PFSK-1 (cell line): Measurements from ENCODE around the gene MDN1.

ENCODE experiments used
- FOXP2 ChIP-seq: optimal IDR thresholded peaks from 2 replicates; pipeline ENCODE3; 2011; ENCODE audit warnings: borderline replicate concordance, control low read depth, inconsistent platforms; ENCODE audit not compliant: insufficient read depth; ENCODE audit errors: extremely low read length, extremely low read depth
- POLR2AphosphoS5 ChIP-seq: IDR thresholded peaks from 2 replicates; pipeline ENCODE4 v1.6.1; 2012; ENCODE audit warnings: low read depth, mild to moderate bottlenecking, control low read depth, low read length, moderate library complexity
- REST ChIP-seq, 2 experiments: IDR thresholded peaks; 2 replicates each; pipeline versions ENCODE4 v1.6.1 to v1.8.0; 2011 to 2012; ENCODE audit warnings: low read depth in 2 of 2, low read length in 2 of 2, control low read depth in 1 of 2, inconsistent platforms in 1 of 2, mild to moderate bottlenecking in 1 of 2, moderate library complexity in 1 of 2; ENCODE audit not compliant: insufficient read depth in 1 of 2
- SIN3A ChIP-seq: IDR thresholded peaks from 2 replicates; pipeline ENCODE4 v1.6.1; 2012; ENCODE audit warnings: mild to moderate bottlenecking, low read length, moderate library complexity, borderline replicate concordance; ENCODE audit not compliant: insufficient read depth
- TAF1 ChIP-seq: IDR thresholded peaks from 2 replicates; pipeline ENCODE4 v1.6.1; 2012; ENCODE audit warnings: low read length, control low read depth, borderline replicate concordance; ENCODE audit not compliant: insufficient read depth

Gene MDN1

GRCh38 chr6:89703292-89703691 lies 116.3 kb downstream of the MDN1 start:
- no peak for TF ChIP-seq TAF1
- TF ChIP-seq POLR2AphosphoS5 = no peak
- no peak for TF ChIP-seq REST (IDR thresholded peaks at IDR 0.05; ENCODE audit: insufficient read depth in 1 of 2, low read depth in 2 of 2, low read length in 2 of 2)
- TF ChIP-seq FOXP2 = no peak
- TF ChIP-seq SIN3A = no peak

GRCh38 chr6:89702349-89702748 lies 117.2 kb downstream of the MDN1 start:
- no peak for TF ChIP-seq POLR2AphosphoS5
- no peak for TF ChIP-seq REST (IDR thresholded peaks at IDR 0.05; ENCODE audit: insufficient read depth in 1 of 2, low read depth in 2 of 2, low read length in 2 of 2)
- TF ChIP-seq TAF1 = no peak
- TF ChIP-seq FOXP2 = no peak

- TF ChIP-seq REST (IDR thresholded peaks at IDR 0.05; ENCODE audit: insufficient read depth in 1 of 2, low read depth in 2 of 2, low read length in 2 of 2) (no peak), FOXP2 (no peak), POLR2AphosphoS5 (no peak), TAF1 (no peak), SIN3A (no peak)
Observed at GRCh38 chr6:89695667-89696066, 123.9 kb downstream of the MDN1 start.

GRCh38 chr6:89694428-89694827 lies 125.2 kb downstream of the MDN1 start:
- TF ChIP-seq SIN3A (no peak), TAF1 (no peak), POLR2AphosphoS5 (no peak), FOXP2 (no peak)

- no peak for TF ChIP-seq REST (IDR thresholded peaks at IDR 0.05; ENCODE audit: insufficient read depth in 1 of 2, low read depth in 2 of 2, low read length in 2 of 2)
- TF ChIP-seq FOXP2 = no peak
- no peak for TF ChIP-seq SIN3A
- TF ChIP-seq TAF1 = no peak
- TF ChIP-seq POLR2AphosphoS5 = no peak
Observed at GRCh38 chr6:89693207-89693606, 126.4 kb downstream of the MDN1 start.
